ENCODE data around the gene LHFPL6. TPM values are rescaled to one million over a fixed set of nuclear protein-coding genes. Genes with fewer than 3 reads are reported as not detected.

Gene LHFPL6
- total RNA-seq, 1 donor from 2014 or later: 31.4 TPM

DNA sequence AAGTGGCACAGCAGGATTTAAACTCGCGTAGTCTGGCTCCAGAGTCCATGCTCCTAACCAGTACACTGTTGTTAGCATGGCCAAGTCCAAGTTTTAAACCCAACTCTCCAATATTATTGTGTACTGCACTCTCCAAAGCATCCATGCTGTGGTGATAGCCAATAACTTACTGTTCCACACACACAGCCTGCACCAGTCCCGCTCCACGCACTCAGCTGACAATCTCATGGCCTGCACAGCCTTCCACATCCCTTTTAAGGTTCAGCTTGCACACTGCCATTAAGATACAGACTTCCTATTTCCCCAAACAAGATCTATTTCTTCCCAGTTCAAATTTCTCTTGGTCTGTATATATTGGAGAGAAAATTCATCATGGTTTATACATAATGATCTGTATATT, 80.7 kb downstream of the LHFPL6 start:
- H3K36me3 Mint-ChIP-seq (ENCODE audit: low read depth, unreplicated experiment): no peaks in the 10 kb centered on the region
- H3K9me3 ChIP-seq (ENCODE audit: insufficient read depth, low read depth, low read length): no peaks in the 10 kb centered on the region
- H3K79me2 ChIP-seq (ENCODE audit: insufficient read depth, low read length): peaks cover 9% of the 10 kb centered on the region
- peaks cover 4% of the 10 kb centered on the region for H3K4me1 Mint-ChIP-seq (ENCODE audit: low read depth, unreplicated experiment)
- no peak overlapping the region for H3K27ac Mint-ChIP-seq (ENCODE audit: unreplicated experiment)
- H3K4me1 ChIP-seq (ENCODE audit: insufficient read depth, low read length): peaks cover 9% of the 10 kb centered on the region
- no peak for FAIRE-seq
- no peaks in the 10 kb centered on the region for H3K27me3 Mint-ChIP-seq (ENCODE audit: low read depth, unreplicated experiment)
- no peak overlapping the region for H3K4me3 ChIP-seq (ENCODE audit: insufficient read depth, low read depth, low read length)
- H3K36me3 ChIP-seq (ENCODE audit: insufficient read depth, low read length): no peaks in the 10 kb centered on the region
- H2AFZ ChIP-seq (ENCODE audit: low read depth, low read length): no peak overlapping the region
- no peak overlapping the region for H3K27ac ChIP-seq (ENCODE audit: low read depth, low read length)
- no peaks in the 10 kb centered on the region for H3K27me3 ChIP-seq (ENCODE audit: insufficient read depth, low read length)
- H4K20me1 ChIP-seq (ENCODE audit: insufficient read depth, low read length): no peaks in the 10 kb centered on the region
- no peak overlapping the region for H3K4me3 Mint-ChIP-seq (ENCODE audit: unreplicated experiment)
- H3K9me3 Mint-ChIP-seq (ENCODE audit: unreplicated experiment): no peaks in the 10 kb centered on the region
- DNase-seq (ENCODE audit: low read depth): no peak
- no peak overlapping the region for H3K4me2 ChIP-seq (ENCODE audit: low read length)
- no peak for TF ChIP-seq EZH2 (IDR thresholded peaks at IDR 0.05; ENCODE audit: insufficient read depth, low read length)
- no peak overlapping the region for H3K9ac ChIP-seq (ENCODE audit: low read length)

DNA sequence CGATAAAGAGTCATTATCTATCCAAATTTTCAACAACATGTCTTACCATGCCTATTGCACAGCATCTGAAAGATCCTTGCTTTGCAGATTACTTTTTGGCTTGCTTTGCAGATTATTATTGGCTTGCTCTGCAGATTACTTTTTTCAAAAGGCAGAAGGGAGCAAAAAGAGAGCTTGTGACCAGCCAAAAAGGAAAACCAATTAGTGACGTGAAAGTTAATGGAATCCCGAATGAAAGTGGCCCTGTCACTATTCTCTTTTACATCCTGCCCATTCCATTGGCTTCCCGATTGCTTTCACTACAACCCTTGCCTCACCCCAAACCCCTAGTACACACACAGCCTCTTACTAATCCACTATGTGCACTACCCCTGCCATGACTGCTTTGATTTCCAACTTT, 81.3 kb downstream of the LHFPL6 start:
- Histone ChIP-seq H3K4me2 (ENCODE audit: low read length) (no peak overlapping the region), H3K27me3 (ENCODE audit: insufficient read depth, low read length) (no peaks in the 10 kb centered on the region), H3K36me3 (ENCODE audit: insufficient read depth, low read length) (no peaks in the 10 kb centered on the region), H3K4me3 (ENCODE audit: insufficient read depth, low read depth, low read length) (no peak overlapping the region), H3K9me3 (ENCODE audit: insufficient read depth, low read depth, low read length) (no peaks in the 10 kb centered on the region), H4K20me1 (ENCODE audit: insufficient read depth, low read length) (no peaks in the 10 kb centered on the region), H3K27ac (ENCODE audit: low read depth, low read length) (no peak overlapping the region), H3K4me1 (ENCODE audit: insufficient read depth, low read length) (peaks cover 3% of the 10 kb centered on the region), H3K9ac (ENCODE audit: low read length) (no peak overlapping the region), H2AFZ (ENCODE audit: low read depth, low read length) (no peak overlapping the region), H3K79me2 (ENCODE audit: insufficient read depth, low read length) (peaks cover 8% of the 10 kb centered on the region)
- H3K36me3 Mint-ChIP-seq (ENCODE audit: low read depth, unreplicated experiment): no peaks in the 10 kb centered on the region
- no peaks in the 10 kb centered on the region for H3K9me3 Mint-ChIP-seq (ENCODE audit: unreplicated experiment)
- TF ChIP-seq EZH2 (IDR thresholded peaks at IDR 0.05; ENCODE audit: insufficient read depth, low read length): no peak
- TF ChIP-seq, protein P1, sequence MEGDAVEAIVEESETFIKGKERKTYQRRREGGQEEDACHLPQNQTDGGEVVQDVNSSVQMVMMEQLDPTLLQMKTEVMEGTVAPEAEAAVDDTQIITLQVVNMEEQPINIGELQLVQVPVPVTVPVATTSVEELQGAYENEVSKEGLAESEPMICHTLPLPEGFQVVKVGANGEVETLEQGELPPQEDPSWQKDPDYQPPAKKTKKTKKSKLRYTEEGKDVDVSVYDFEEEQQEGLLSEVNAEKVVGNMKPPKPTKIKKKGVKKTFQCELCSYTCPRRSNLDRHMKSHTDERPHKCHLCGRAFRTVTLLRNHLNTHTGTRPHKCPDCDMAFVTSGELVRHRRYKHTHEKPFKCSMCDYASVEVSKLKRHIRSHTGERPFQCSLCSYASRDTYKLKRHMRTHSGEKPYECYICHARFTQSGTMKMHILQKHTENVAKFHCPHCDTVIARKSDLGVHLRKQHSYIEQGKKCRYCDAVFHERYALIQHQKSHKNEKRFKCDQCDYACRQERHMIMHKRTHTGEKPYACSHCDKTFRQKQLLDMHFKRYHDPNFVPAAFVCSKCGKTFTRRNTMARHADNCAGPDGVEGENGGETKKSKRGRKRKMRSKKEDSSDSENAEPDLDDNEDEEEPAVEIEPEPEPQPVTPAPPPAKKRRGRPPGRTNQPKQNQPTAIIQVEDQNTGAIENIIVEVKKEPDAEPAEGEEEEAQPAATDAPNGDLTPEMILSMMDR (IDR thresholded peaks at IDR 0.05; ENCODE audit: insufficient read depth, low read depth, low read length): no peak
- FAIRE-seq (no peak), DNase-seq (ENCODE audit: low read depth) (no peak)
- no peak overlapping the region for H3K4me3 Mint-ChIP-seq (ENCODE audit: unreplicated experiment)
- no peak overlapping the region for H3K27ac Mint-ChIP-seq (ENCODE audit: unreplicated experiment)
- no peaks in the 10 kb centered on the region for H3K4me1 Mint-ChIP-seq (ENCODE audit: low read depth, unreplicated experiment)
- no peaks in the 10 kb centered on the region for H3K27me3 Mint-ChIP-seq (ENCODE audit: low read depth, unreplicated experiment)

DNA sequence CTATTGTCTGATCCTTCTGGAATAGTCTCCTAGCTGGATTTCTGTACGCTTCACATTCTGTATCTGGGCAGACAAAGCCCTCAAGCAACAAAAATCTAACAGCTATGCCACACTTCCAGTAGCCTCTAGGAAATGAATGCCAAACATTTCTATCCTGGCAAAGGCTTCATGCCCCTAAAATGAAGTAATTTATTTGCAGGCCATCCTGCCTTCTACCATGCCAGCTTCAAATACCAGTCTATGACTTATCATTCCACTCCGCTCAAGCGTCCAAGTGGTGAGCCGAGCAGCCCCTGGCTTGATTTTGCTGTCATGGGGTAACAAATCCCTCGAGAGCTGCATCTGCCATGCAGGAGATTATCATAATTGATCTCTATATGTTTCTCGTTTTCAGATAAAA, 86.9 kb downstream of the LHFPL6 start:
- Mint-ChIP-seq H3K27me3 (ENCODE audit: low read depth, unreplicated experiment) (no peaks in the 10 kb centered on the region), H3K9me3 (ENCODE audit: unreplicated experiment) (no peaks in the 10 kb centered on the region), H3K36me3 (ENCODE audit: low read depth, unreplicated experiment) (no peaks in the 10 kb centered on the region), H3K4me1 (ENCODE audit: low read depth, unreplicated experiment) (peaks cover 7% of the 10 kb centered on the region), H3K27ac (ENCODE audit: unreplicated experiment) (no peak overlapping the region), H3K4me3 (ENCODE audit: unreplicated experiment) (no peak overlapping the region)
- H4K20me1 ChIP-seq (ENCODE audit: insufficient read depth, low read length): no peaks in the 10 kb centered on the region
- H3K9ac ChIP-seq (ENCODE audit: low read length): no peak overlapping the region
- H3K36me3 ChIP-seq (ENCODE audit: insufficient read depth, low read length): no peaks in the 10 kb centered on the region
- no peak for FAIRE-seq
- no peaks in the 10 kb centered on the region for H3K9me3 ChIP-seq (ENCODE audit: insufficient read depth, low read depth, low read length)
- no peak overlapping the region for H3K4me3 ChIP-seq (ENCODE audit: insufficient read depth, low read depth, low read length)
- H3K79me2 ChIP-seq (ENCODE audit: insufficient read depth, low read length): peaks cover 4% of the 10 kb centered on the region
- peaks cover 9% of the 10 kb centered on the region for H3K4me1 ChIP-seq (ENCODE audit: insufficient read depth, low read length)
- no peaks in the 10 kb centered on the region for H3K27me3 ChIP-seq (ENCODE audit: insufficient read depth, low read length)
- H2AFZ ChIP-seq (ENCODE audit: low read depth, low read length): no peak overlapping the region
- H3K4me2 ChIP-seq (ENCODE audit: low read length): peak overlapping the region; percentile 12
- no peak overlapping the region for H3K27ac ChIP-seq (ENCODE audit: low read depth, low read length)
- TF ChIP-seq, protein P1 (IDR thresholded peaks at IDR 0.05; ENCODE audit: insufficient read depth, low read depth, low read length): no peak
- no peak for TF ChIP-seq EZH2 (IDR thresholded peaks at IDR 0.05; ENCODE audit: insufficient read depth, low read length)
- peak; percentile 55 for DNase-seq (ENCODE audit: low read depth)

Measured in astrocyte (in vitro differentiated cells and primary cell).